NCI-H446 (cell line): ENCODE data around the gene SYT1.

Source experiments
- DNase-seq, 2 experiments: peaks; one replicate each; lab custom pipeline; 2025; lab: John Stamatoyannopoulos, UW

The SYT1 gene

DNA sequence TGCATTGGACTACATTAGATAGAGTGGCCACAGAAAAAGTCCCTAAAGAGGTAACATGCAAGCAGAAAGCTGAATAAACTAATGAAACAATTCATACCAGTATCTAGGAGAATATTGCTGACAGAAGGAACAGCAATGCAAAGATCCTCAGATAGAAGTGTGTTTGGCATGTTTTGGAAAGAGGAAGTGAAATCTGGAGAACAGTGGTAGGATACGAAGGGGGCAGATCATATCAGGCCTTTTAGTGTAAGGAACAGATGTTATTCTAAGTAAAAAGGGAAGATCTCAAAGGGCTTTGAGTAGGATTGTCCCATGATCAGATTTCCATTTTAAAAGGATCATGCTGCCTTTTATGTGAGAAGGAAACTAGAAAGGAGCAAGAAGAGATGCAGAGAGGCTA is 483.3 kb downstream of the SYT1 start:
- no peak for DNase-seq

DNA sequence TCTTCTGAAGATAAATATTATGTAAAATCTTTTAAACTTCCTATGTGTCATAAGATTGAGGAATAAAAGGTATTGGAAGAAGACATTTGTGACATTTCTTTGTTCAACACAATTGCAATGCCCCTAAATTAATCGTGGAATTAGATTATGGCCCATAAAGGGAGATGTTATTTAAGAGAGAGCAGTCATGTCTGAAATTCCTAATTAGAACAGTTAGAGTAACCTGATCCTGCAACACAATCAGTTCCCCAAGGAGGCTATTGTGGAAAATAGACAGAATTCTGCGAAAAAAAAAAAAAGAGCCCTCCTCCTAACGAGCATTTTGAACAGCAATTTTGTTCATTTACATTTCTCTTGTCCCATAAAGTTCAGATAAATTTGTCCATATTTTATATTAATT is 486.7 kb downstream of the SYT1 start:
- DNase-seq: no peak

DNA sequence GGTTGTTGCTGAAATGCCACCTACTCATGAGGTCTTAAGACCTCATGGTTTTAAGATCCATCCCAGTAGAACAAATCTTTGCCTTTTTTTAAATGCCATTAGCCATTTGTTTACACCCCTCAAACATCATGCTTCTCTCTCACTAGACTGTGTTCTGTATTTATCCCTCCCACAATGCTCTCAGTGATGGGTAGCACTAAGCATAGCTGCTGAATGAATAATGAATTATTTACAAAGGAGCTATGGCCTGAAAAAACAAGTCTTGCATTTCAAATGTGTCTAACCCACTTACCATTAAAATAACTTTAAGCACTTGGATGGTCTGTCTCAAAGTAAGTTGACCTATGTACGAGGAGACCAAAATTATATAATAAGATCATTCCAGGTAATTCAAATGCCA is 491.6 kb downstream of the SYT1 start:
- no peak for DNase-seq

DNA sequence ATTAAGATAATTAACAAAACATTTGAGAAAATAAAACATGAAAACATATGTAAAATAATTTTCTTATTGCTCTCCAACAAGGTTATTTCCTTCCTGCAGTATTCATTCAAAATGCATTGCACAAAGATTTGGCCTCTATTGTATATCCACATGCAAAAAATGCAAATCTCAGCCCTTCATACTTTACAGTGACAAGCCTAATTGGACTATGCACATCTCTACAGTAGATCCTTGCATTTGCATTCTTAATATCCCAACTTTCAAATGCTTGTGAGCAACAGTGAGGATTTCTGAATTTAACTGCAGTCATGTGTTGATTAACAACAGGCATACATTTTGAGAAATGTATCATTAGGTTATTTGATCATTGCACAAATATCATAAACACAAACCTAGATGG is 492.5 kb downstream of the SYT1 start:
- no peak for DNase-seq

DNA sequence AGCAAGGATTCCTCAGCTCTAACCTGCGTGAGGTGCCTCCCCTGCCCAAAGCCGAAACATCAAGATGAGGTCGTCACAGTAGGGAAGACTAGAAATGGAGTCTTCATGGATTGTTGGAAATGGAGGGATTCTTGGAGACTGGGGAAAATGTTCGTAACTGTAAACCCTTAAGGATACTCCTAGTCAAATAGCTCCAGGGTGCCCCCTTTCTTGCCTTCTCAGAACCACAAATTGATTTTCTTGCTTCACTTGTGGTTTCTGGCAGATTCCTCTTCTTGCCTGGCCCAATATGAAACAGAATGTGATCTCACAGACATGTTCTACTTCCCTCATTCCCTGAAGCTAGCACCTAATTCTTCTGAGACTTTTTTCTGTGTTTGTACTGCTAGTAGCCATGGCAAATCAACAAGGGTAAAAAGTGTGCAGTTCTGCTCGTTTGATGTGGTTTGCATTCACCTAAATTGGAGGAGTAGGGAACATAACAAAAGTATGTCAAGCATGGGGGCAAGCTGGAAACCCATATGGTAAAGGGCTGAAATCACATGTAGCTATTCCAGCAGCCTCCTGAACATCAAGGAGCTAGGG is 494.2 kb downstream of the SYT1 start:
- DNase-seq: no peak

DNA sequence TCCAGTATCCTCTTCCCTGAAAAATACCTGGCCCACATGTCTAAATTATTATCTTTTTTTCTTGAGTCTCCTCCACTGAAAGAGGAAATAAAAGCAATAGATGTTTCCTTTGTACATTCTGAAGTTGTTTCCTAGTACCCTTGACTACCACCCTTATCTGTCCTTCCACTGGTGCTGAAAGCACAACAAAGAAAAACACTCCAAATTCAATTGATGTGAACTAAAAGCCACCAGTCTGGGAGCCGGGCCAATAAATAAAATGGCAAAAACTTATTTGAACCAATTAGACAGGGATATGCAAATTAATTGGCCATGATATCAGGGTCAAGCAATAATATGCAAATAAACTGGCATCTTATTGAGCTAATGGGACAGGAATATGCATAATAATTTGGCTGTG is 495.7 kb downstream of the SYT1 start:
- DNase-seq: peak in 1 of 2 experiments; percentile 11

DNA sequence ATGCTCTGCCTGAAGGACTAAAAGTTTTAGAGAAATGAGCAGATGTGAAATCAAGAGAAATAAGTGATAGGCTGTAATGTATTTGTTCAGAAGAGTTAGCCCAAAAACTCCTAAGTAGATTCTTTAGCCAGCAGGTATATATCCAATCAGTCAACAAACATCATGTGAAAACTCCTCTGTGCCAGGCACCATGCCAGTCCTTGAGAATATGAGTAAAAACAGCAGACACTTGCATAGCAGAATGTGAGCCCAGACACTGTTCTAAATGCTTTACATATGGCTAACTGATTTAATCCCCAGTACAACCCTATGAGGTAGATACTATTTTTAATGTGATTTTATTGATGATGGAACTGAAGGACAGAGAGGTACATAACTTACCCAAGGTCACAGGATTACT is 496.4 kb downstream of the SYT1 start:
- DNase-seq: peak in 1 of 2 experiments; percentile 44

DNA sequence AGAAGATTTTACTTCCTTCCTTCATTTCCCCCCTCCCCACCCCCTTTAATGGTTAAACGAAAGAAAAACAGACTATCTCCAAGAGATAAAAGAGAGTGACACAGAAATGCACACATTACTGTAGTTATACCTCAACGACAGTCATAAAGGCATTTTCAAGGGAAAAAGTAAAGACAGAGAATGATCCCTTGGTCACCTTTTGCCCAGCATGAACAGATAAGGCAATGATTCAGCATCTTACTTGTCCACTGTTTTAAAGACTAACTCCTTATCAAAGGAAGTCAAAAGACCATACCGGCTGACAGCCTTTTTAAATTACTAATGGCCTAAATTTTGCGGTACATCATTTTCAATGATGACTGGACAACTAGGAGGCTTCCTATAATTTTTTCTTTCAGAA is 499.6 kb downstream of the SYT1 start:
- DNase-seq: no peak

DNA sequence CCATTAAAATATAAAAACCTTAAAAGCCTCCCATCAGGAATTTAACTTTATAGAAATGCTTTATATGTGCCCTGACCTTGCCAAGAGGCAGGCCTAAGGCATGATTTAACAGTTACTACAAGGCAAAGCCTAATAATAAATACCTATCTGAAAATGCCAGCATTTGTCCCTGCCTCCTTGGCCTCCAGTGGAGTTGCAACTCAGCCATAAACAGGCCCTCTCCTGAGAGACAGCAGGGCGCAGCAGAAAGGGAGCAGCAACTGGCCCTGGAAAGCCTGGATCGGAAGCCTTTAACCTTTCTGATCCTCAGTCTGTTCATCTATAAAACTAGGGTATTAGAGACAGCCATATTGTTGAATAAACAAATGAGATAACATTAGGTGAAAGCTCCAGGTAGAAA is 501.8 kb downstream of the SYT1 start:
- no peak for DNase-seq

DNA sequence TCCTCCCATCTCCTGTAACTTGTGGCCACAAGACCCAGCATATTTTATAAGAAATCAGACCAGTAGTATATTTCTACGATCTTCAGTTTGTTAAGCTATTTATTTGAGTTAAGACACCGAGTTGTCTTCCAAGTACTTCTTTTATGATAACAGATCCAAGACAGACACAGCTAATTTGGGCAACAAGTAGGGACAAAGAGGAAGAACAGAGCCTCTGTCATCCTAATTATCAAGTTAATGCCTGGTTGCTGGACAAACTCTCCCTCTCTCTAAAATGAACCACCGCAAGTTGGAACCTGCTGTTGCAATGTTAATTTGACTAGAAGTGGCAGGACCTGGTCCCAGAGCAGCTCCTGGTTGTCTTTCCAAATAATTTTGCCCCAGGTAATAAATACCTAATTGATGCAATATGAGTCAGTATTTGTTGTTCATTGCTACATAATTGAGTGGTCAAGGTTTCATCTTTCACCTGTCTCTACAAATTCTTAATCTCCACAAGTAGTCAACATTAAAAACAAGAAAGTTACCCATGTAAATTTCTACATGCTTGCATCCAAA is 502.5 kb downstream of the SYT1 start:
- no peak for DNase-seq

DNA sequence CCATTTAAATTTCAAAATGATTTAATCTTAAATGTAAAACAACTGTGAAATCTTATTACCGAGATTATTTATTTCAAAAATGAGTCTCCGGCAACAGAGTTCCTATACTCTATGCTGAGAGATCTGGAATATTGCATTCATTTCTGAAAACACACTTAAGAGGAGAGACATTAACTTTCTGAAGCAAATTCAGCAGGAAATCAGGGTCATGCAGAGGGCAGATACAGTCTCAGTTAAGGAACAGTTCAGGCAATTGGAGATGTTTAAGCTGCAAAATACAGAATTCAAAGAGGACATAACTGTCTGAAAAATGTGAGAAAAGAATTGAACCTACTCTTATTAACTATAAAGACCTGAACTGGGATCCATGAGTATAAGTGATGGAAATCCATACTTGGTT is 505.4 kb downstream of the SYT1 start:
- no peak for DNase-seq

DNA sequence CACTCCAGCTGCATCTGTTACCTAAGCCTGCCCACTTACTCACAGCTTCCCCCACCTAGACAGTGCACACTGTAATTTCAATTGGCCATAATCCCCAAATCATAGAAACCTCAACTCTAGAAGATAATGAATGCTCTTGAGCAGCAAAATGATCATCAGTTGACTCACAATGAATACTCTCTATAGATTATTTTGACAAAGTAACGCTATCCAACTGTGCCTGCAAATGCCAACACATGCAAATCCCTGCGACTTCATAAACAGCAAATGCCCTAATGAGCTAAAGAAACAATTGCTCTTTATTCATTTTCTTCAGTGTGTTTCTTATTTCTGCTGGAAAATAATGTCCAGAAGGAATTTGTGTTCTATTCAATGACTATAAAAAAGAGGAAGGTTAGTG is 506.7 kb downstream of the SYT1 start:
- peak in 1 of 2 experiments; percentile 7 for DNase-seq

DNA sequence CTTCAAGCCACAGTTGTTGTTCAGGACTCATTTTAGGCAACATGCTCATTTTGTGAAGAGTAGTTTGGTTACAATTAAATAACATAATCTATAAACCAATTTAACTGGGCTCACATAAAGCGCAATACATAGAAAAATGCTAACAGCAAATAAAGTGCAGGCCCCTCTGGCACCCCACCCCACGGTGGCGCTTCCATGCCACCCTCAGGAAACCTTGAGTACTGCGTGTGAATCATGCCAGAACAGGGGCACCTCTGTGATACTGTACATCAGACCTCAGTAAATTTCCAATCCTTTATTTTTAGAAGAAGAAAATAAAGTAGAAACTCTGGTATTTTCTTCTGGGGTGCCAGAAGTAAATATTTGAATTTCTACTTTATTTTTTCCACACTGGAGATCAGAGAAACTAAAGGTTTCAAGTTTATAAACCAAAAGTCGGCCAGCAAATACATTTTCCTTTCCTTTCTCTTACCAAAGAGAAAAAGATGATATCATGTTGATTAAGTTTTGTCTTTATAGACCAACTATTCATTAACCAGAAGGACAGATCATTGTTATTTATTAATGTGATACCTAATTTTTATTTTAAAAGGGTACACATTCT is 509.4 kb downstream of the SYT1 start:
- peak; percentile 12 to 69 for DNase-seq

DNA sequence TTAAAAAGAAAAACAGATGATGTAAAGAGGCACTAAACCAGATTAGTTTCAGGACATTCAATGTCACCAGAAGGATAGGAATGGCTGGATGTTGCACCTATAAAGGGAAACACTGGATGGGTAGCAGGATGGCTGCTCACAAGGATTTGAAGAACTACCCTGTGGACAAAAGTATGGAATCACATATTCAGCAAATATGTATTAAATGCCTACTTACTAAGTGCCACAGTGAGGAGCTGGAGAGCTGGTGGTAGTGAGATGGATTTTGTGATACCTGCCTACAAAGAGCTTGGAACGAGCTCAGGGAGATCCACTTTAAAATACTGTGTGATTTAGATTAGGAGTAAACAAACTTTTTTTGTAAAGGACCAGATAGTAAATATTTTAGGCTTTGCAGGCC is 510.0 kb downstream of the SYT1 start:
- no peak for DNase-seq

DNA sequence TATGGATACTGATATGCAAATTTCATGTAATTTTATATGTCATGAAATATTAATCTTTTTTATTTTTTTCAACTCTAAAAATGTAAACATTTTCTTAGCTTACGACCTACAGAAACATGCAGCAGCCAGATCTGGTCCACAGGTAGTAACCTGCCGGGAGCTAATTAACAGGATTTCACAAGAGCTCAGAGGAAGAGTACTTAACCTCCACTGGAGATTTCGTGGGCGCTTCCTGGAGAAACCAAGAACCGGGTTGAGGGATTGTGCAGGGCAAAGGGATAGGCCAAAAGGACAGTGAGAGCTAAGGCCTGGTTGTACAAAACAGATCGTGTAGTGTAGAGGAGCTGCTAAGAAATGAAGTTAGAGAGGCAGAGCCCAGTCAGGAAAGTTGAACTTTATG is 510.5 kb downstream of the SYT1 start:
- DNase-seq: no peak

DNA sequence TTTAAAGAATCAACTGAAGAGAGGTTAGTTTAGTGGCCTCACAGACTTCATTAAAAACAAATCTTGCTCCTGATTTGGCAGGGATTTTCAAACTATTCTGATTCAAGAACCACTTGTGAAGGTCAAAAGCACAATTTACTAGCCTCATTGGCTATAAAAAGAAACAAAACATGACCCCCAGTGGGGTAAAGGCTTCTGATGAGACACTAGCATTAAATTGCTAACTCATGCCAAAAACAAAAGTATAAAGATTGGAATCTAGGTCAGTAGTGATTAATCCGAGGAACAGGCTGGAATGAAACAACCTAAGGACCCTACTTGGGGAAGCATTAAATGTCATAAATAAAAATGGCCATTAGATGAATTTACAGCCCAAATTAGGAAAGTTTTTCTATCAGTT is 513.9 kb downstream of the SYT1 start:
- DNase-seq: no peak

DNA sequence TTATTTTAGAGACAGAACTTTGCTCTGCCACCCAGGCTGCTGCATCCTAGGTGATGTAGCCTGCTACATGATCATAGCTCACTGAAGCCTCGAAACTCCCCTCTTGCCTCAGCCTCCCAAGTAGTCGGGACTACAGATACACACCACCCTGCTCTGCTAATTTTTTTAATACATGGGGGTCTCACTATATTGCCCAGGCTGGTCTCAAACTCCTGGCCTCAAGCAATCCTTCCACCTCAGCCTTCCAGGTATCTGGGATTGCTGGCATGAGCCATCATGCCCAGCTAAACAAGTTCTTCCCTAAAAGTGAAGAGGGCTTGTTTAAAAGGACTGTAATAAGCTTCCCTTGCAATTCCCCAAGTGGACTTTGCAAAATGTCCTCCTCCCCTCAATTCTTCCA is 515.8 kb downstream of the SYT1 start:
- no peak for DNase-seq

DNA sequence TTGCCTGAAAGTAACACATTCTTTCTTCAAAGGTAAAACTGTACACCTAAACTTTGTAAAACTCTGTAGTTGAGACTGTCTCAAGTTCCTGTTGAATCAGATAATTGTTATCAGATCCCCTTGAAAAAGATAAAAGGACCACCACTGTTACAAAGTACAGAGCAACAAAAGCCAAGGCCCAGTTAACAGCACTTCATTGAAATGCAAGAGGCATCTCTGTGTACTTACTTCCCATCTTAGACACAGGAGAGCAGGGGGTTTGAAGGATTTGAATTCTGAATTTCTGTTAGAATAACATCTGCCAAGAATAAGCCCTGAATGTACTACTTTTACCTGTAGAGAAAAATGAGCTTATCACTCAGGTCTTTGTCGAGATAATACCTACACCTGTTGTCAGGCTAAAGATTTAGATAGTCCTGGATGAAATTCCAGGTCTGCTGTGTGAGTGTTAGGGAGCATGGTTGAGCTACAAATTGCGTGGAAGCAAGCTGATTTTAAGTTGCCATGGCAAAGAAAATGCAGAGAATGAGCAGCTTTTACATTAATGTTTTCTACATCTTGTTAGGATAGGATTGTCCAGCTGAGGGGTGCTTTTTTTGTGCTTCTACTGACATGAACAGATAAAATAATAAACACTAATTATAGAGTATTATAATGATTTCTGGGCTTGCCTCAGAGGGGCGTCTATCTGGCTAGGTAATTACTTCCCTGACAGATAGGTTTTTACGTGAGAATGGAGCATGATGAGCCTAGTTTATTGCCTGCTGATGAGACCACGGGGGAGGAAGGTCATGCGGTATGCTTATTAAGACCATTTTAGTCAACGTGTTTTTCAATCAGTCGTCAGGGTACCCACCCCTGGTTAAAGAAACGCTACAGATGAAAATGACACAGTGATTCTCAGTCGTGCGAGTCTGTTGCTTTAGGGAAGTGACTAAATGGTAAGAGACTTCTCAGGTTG is 517.0 kb downstream of the SYT1 start:
- DNase-seq: no peak

DNA sequence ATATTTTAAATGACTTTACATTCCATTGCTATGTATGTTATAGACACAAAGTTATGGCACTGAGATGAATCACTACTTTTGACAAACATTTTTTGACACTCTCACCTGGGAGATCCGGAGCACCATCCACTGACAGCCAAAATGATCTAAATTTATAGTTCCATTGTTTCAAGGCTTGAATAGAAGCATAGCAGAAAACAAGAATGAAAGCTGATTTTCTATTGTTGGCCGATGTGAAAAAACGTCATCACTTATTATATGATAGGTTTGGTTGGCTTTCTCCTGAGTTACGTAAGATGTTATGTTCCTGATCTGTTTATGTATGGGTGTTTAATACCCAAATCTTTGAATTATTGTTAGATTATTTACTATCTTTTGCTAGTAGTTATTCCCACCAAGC is 520.0 kb downstream of the SYT1 start:
- no peak for DNase-seq

DNA sequence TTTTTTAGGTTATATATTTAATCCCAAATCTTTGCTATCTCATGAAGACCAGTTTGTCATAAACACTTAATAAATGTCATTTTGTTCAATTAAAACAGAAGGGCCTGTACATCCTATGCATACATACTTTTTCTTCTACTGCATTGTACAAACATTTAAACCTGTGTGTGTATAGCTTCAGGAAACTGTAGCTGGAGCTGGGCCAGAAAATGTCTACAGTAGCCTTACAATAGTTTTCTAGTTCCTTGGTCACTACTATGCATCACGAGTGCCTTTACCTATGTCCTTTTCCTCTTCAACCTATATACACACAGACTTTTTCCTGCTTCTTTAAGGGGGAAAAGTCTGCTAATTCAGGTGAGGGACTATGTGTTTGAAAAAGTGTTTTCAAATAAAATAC is 523.4 kb downstream of the SYT1 start:
- no peak for DNase-seq

DNA sequence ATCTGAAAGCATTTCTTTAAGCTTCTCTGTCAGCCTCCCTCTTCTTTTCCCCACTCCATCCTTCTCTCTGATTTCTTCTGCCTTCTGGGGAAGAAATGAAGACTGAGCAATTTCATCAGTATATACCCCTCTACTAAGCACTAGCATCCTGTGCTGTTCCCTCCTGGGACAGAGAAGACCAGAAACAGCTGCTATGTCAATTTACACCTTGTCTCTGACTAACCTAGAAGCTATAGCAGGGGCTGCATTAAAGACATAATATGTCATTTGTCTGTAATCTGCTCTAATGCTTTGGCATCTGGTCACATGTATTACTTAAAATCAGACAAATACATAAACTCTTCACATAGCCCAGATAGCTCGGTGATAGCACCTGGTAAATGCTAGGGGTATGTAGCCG is 529.3 kb downstream of the SYT1 start:
- no peak for DNase-seq

DNA sequence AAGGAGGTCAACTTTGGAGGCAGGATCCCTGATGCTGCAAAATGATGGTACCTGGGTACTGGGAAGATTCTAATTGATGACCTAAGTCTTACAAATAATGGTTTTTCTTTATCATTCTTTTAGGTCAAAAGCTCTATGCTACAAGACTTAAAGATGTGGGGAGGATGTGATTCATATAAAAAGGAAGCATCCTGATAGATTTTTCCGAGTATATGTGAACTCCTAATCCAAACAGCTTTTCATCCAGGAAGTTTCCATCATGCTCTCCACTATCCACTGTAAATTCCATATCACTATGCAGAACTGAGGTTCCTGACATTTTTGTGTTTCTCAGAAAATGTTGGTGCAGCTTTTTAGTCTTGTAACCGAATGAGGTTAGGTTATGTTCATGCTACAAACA is 533.0 kb downstream of the SYT1 start:
- no peak for DNase-seq

DNA sequence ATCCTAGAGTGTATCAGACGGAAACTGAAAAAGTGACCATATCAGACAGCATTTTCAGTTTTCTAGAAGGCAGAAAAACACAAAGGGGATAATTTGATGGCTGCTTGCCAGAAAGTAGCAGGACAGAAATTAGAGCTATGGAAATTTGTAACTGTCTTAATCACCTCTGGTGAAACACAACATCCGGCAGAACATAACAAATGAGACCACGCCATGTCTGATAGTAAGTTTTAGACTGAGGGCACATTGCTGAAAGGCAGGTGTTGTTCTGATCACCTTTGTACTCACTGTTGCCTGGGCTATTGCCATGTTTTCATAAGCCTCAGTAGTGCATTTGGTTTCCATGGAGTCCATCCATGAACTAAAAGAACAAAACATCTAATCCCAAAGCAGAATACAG is 535.9 kb downstream of the SYT1 start:
- DNase-seq: no peak
